IPS DF 4.7 (cell line): ENCODE measurements around the gene LYRM4.
A peak's percentile ranks its signal among the peaks of the same experiment; 100 is the strongest.

Source experiments
- DNase-seq: peaks from one replicate; pipeline ENCODE4 v3.0.0-alpha.2; 2013; ENCODE audit warnings: low spot score; ENCODE audit errors: extremely low read depth

LYRM4 gene

GRCh38 chr6:5174756-5175549, 85.8 kb downstream of the LYRM4 start:
- peak; percentile 36 for DNase-seq

- DNase-seq = no peak
Observed at GRCh38 chr6:5174244-5174643, 86.5 kb downstream of the LYRM4 start.

- DNase-seq = no peak
Observed at GRCh38 chr6:5173810-5174209, 86.9 kb downstream of the LYRM4 start.

- DNase-seq = no peak
Observed at GRCh38 chr6:5172897-5173474, 87.8 kb downstream of the LYRM4 start.

GRCh38 chr6:5172041-5172653, 88.6 kb downstream of the LYRM4 start:
- DNase-seq = no peak

- DNase-seq = no peak
Observed at GRCh38 chr6:5167501-5167900, 93.2 kb downstream of the LYRM4 start.

GRCh38 chr6:5164092-5164491, 96.7 kb downstream of the LYRM4 start:
- DNase-seq = no peak

GRCh38 chr6:5163247-5163646, 97.5 kb downstream of the LYRM4 start:
- no peak for DNase-seq

GRCh38 chr6:5162355-5162754, 98.4 kb downstream of the LYRM4 start:
- no peak for DNase-seq

- no peak for DNase-seq
Observed at GRCh38 chr6:5160206-5160605, 100.5 kb downstream of the LYRM4 start.

- DNase-seq = no peak
Observed at GRCh38 chr6:5159162-5159561, 101.6 kb downstream of the LYRM4 start.

- DNase-seq = no peak
Observed at GRCh38 chr6:5158180-5158579, 102.6 kb downstream of the LYRM4 start.

- DNase-seq = no peak
Observed at GRCh38 chr6:5157621-5158138, 103.1 kb downstream of the LYRM4 start.

- DNase-seq = no peak
Observed at GRCh38 chr6:5156627-5157026, 104.1 kb downstream of the LYRM4 start.

- DNase-seq = no peak
Observed at GRCh38 chr6:5155906-5156305, 104.8 kb downstream of the LYRM4 start.

- no peak for DNase-seq
Observed at GRCh38 chr6:5153186-5153585, 107.6 kb downstream of the LYRM4 start.

GRCh38 chr6:5152460-5152859, 108.3 kb downstream of the LYRM4 start:
- no peak for DNase-seq

GRCh38 chr6:5151955-5152401, 108.8 kb downstream of the LYRM4 start:
- no peak for DNase-seq

- DNase-seq = no peak
Observed at GRCh38 chr6:5151360-5151954, 109.3 kb downstream of the LYRM4 start.

- DNase-seq = no peak
Observed at GRCh38 chr6:5150551-5151075, 110.1 kb downstream of the LYRM4 start.

GRCh38 chr6:5149891-5150290, 110.9 kb downstream of the LYRM4 start:
- no peak for DNase-seq
